Loucy (cell line): ENCODE data around the gene UBE2L6.

Experiments
- H2AFZ ChIP-seq: fragments of 200-600 bp; sonication (generic); 2 replicates; pipeline ENCODE4 v1.6.0; 2016; ENCODE audit warnings: antibody characterized with exemption, mild to moderate bottlenecking, low read length, moderate library complexity
- H3F3A ChIP-seq: fragments of 200-600 bp; 2 replicates; pipeline ENCODE4 v1.6.0; 2016; ENCODE audit warnings: antibody characterized with exemption, low read depth, mild to moderate bottlenecking
- H3K27me3 ChIP-seq: fragments of 200-600 bp; sonication (generic); 2 replicates; pipeline ENCODE4 v1.6.1; 2014; ENCODE audit warnings: low read length, mild to moderate bottlenecking; ENCODE audit not compliant: insufficient read depth, poor library complexity, severe bottlenecking
- H3K36me3 ChIP-seq: fragments of 200-600 bp; sonication (generic); 2 replicates; pipeline ENCODE4 v1.6.1; 2016; ENCODE audit warnings: low read length; ENCODE audit not compliant: insufficient read depth
- H3K4me1 ChIP-seq: fragments of 200-600 bp; sonication (generic); 2 replicates; pipeline ENCODE4 v1.5.1; 2014; ENCODE audit warnings: low read length, mild to moderate bottlenecking; ENCODE audit not compliant: insufficient read depth, poor library complexity, severe bottlenecking
- H3K4me2 ChIP-seq: fragments of 200-600 bp; sonication (generic); 2 replicates; pipeline ENCODE4 v1.6.0; 2014; ENCODE audit warnings: antibody characterized with exemption, low read length, low read depth, mild to moderate bottlenecking; ENCODE audit not compliant: poor library complexity, severe bottlenecking
- H3K4me3 ChIP-seq: fragments of 200-600 bp; sonication (generic); 2 replicates; pipeline ENCODE4 v1.5.1; 2014; ENCODE audit warnings: low read length, mild to moderate bottlenecking, mixed read lengths; ENCODE audit not compliant: poor library complexity, severe bottlenecking
- H3K79me2 ChIP-seq: fragments of 200-600 bp; sonication (generic); 2 replicates; pipeline ENCODE4 v1.6.1; 2014; ENCODE audit warnings: low read length; ENCODE audit not compliant: insufficient read depth
- H3K9ac ChIP-seq: fragments of 200-600 bp; sonication (generic); 2 replicates; pipeline ENCODE4 v1.6.0; 2014; ENCODE audit warnings: mild to moderate bottlenecking, low read depth, low read length, moderate library complexity; ENCODE audit not compliant: poor library complexity, severe bottlenecking
- H3K9me2 ChIP-seq: fragments of 200-600 bp; sonication (generic); replicated peaks from 2 replicates; pipeline ENCODE4 v1.6.1; 2016; ENCODE audit warnings: low read depth, low read length, mixed read lengths
- H3K9me3 ChIP-seq: fragments of 200-600 bp; sonication (generic); 2 replicates; pipeline ENCODE4 v1.6.1; 2014; ENCODE audit warnings: mild to moderate bottlenecking, antibody characterized with exemption, low read length, low read depth; ENCODE audit not compliant: insufficient read depth
- H4K20me1 ChIP-seq: fragments of 200-600 bp; sonication (generic); 2 replicates; pipeline ENCODE4 v1.6.0; 2014; ENCODE audit warnings: antibody characterized with exemption, low read length, mild to moderate bottlenecking; ENCODE audit not compliant: insufficient read depth, poor library complexity, severe bottlenecking
- CTCF ChIP-seq: fragments of 200-600 bp; sonication (generic); conservative IDR thresholded peaks from 2 replicates; pipeline ENCODE4 v1.5.1; 2014; ENCODE audit warnings: mild to moderate bottlenecking, antibody characterized with exemption, low read length
- EZH2phosphoT487 ChIP-seq: fragments of 200-600 bp; IDR thresholded peaks from 2 replicates; pipeline ENCODE4 v1.6.1; 2018; ENCODE audit warnings: antibody characterized with exemption, mild to moderate bottlenecking, moderate library complexity, borderline replicate concordance

The UBE2L6 gene

GRCh38 chr11:57556041-57556440 is 11.4 kb downstream of the UBE2L6 start:
- Histone ChIP-seq H3K36me3 (peaks cover 80% of the 10 kb centered on the region), H2AFZ (no peak overlapping the region), H3K27me3 (no peaks in the 10 kb centered on the region), H3K9me2 (no peaks in the 10 kb centered on the region), H3K4me3 (no peak overlapping the region), H3K9me3 (no peaks in the 10 kb centered on the region), H3K4me2 (no peak overlapping the region), H3K9ac (no peak overlapping the region), H3K4me1 (no peaks in the 10 kb centered on the region), H3F3A (no peaks in the 10 kb centered on the region), H3K79me2 (peaks cover 2% of the 10 kb centered on the region), H4K20me1 (no peaks in the 10 kb centered on the region)
- TF ChIP-seq CTCF, result no peak
- no peak for TF ChIP-seq EZH2phosphoT487

GRCh38 chr11:57555393-57555792 is 12.1 kb downstream of the UBE2L6 start:
- Histone ChIP-seq H3K79me2 (no peaks in the 10 kb centered on the region), H3K9ac (no peak overlapping the region), H3K9me3 (no peaks in the 10 kb centered on the region), H3K36me3 (peaks cover 87% of the 10 kb centered on the region), H3K27me3 (no peaks in the 10 kb centered on the region), H2AFZ (no peak overlapping the region), H3K4me2 (no peak overlapping the region), H3K4me3 (no peak overlapping the region), H3K4me1 (no peaks in the 10 kb centered on the region), H3F3A (no peaks in the 10 kb centered on the region), H3K9me2 (no peaks in the 10 kb centered on the region), H4K20me1 (no peaks in the 10 kb centered on the region)
- no peak for TF ChIP-seq CTCF

- H3K4me2 ChIP-seq, result no peak overlapping the region
- no peaks in the 10 kb centered on the region for H3K9me2 ChIP-seq
- no peak overlapping the region for H3K4me3 ChIP-seq
- no peak for TF ChIP-seq EZH2phosphoT487
- peaks cover 86% of the 10 kb centered on the region for H3K36me3 ChIP-seq
- H3K4me1 ChIP-seq, result no peaks in the 10 kb centered on the region
- H3F3A ChIP-seq, result no peaks in the 10 kb centered on the region
- no peaks in the 10 kb centered on the region for H3K79me2 ChIP-seq
- no peaks in the 10 kb centered on the region for H4K20me1 ChIP-seq
- no peaks in the 10 kb centered on the region for H3K27me3 ChIP-seq
- no peak overlapping the region for H2AFZ ChIP-seq
- no peak overlapping the region for H3K9ac ChIP-seq
- H3K9me3 ChIP-seq, result no peaks in the 10 kb centered on the region
These were observed 15.0 kb downstream of the UBE2L6 start for GRCh38 chr11:57552479-57552878.

GRCh38 chr11:57551941-57552340 is 15.5 kb downstream of the UBE2L6 start:
- Histone ChIP-seq H3K9me2 (no peaks in the 10 kb centered on the region), H3K27me3 (no peaks in the 10 kb centered on the region), H3K36me3 (peaks cover 85% of the 10 kb centered on the region), H3K4me1 (no peaks in the 10 kb centered on the region), H3K79me2 (no peaks in the 10 kb centered on the region), H2AFZ (no peak overlapping the region), H4K20me1 (no peaks in the 10 kb centered on the region), H3K9me3 (no peaks in the 10 kb centered on the region), H3F3A (no peaks in the 10 kb centered on the region), H3K4me3 (no peak overlapping the region), H3K9ac (no peak overlapping the region), H3K4me2 (no peak overlapping the region)
- TF ChIP-seq CTCF (no peak), EZH2phosphoT487 (no peak)
